Aorta (tissue), 5 donors: ENCODE measurements around the gene SCAMP4. TPM values are rescaled to one million over a fixed set of nuclear protein-coding genes. Genes with fewer than 3 reads are reported as not detected.
A peak's percentile ranks its signal among the peaks of the same experiment; 100 is the strongest.
"Not testable (repeated sequence)": the region's sequence is repeated elsewhere in the genome, so short reads cannot be mapped to it uniquely, and the experiment has no call there.

Source experiments
- ATAC-seq: fragments of 200-7000 bp; cut with Tn5 transposase; one replicate; pipeline ENCODE4 v1.9.1; 2022; ENCODE audit warnings: moderate library complexity; ENCODE audit not compliant: low FRiP score
- DNase-seq, 2 donors: peaks; one replicate each; pipeline ENCODE4 v3.0.0-alpha.2; 2020
- H3K27ac ChIP-seq, 2 donors: one replicate each; pipeline ENCODE4 v1.5.1; 2013; ENCODE audit warnings: low read length in 2 of 2, mild to moderate bottlenecking in 2 of 2, moderate library complexity in 2 of 2, control low read depth in 1 of 2, inconsistent platforms in 1 of 2, low read depth in 1 of 2
- H3K27me3 ChIP-seq, 2 donors: one replicate each; pipeline ENCODE4 v1.6.1; 2013; ENCODE audit warnings: control low read depth in 1 of 2, low read length in 1 of 2, mild to moderate bottlenecking in 1 of 2, moderate library complexity in 1 of 2; ENCODE audit not compliant: insufficient read depth in 2 of 2, control insufficient read depth in 1 of 2
- H3K36me3 ChIP-seq, 2 donors: one replicate each; pipeline ENCODE4 v1.6.1; 2013; ENCODE audit warnings: control low read depth in 1 of 2, low read length in 1 of 2, mild to moderate bottlenecking in 1 of 2; ENCODE audit not compliant: insufficient read depth in 2 of 2, control insufficient read depth in 1 of 2
- H3K4me1 ChIP-seq, 2 donors: one replicate each; pipeline ENCODE4 v1.6.1; 2013; ENCODE audit warnings: low read length in 2 of 2, control low read depth in 1 of 2, mild to moderate bottlenecking in 1 of 2, moderate library complexity in 1 of 2; ENCODE audit not compliant: insufficient read depth in 2 of 2, control insufficient read depth in 1 of 2
- H3K4me3 ChIP-seq, 2 donors: one replicate each; pipeline ENCODE4 v1.5.1; 2013; ENCODE audit warnings: low read length in 2 of 2, control low read depth in 1 of 2, mild to moderate bottlenecking in 1 of 2
- H3K9me3 ChIP-seq: one replicate; pipeline ENCODE4 v1.6.1; 2013; ENCODE audit warnings: mild to moderate bottlenecking, low read length; ENCODE audit not compliant: control insufficient read depth
- WGBS, 2 donors: extraction: QIAGEN DNeasy Blood & Tissue Kit; methylation state at CpG; one replicate each; pipeline ENCODE4 v1.1.7; 2013; 5-methylcytosine and 5-hydroxymethylcytosine counted together
- intact Hi-C, 2 donors: fragments of 100-400 bp; cut with DNase I; formaldehyde crosslinking; loops; one replicate each; pipeline versions ENCODE4 v1.14.2 to v1.15.0; 2022
- polyA plus RNA-seq, 2 donors: library from polyadenylated mRNA; stranded (reverse); fragments of 200-250 nt; gene quantifications; one replicate each; pipeline ENCODE4 v1.2.3, GENCODE V29; 2013
- total RNA-seq, 2 donors: library from RNA; stranded (reverse); fragmentation: NEBNext Ultra II Directional; extraction: Animal tissue kit (Norgen Biotek cat#: 25700); gene quantifications; one replicate each; pipeline ENCODE4 v1.2.1, GENCODE V29; 2021
- donor health status: healthy with polysubstance abuse.
- donor health status: Bipolar disorder and iron deficiency.
- donor health status: DM: no; HTN: no; CAD: no.
- donor health status: DM: no; HTN: no; CAD: no.
- donor health status: DM: yes; HTN: yes; CAD: no.

Gene SCAMP4
- total and polyA plus RNA-seq, 4 donors = 10.1 to 49.6 (median 29.0) TPM

DNA sequence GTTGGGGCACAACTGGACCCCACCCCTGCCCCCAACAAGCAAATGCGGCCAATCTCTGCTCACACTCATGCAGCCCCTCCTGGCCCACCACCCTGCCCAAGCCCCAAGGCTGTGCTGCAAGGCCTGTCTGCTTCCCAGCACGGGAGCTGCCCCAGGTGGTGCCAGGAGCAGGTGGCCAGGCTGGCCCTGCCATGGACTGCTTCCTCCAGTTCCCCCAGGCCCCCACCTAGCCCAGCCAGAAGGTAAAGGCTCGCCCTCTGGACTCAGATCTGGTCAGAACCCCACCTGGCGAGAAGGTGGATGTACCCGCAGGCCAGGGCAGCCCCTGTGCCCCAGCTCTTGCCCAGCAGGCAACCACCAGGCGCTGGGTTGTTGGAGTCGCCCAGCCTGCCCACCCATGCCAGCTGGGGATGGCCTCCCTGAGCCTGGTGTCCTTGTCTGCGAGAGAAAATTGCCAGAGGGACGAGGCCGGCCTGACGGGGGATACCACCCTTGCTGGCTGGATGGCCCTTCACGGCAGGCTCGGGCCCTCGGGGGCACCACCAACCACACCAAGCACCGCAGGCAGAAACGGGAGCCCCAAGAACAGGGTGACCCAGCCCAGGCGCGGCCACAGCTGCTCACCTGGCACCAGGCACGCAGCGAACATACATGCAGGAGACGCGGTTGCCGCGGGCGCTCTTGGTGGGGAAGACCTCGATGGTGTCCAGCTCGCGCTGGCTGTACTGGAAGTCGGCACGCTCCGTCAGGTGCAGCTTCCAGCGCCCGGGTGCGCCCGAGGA, 24.4 kb upstream of the SCAMP4 start:
- no peak overlapping the region for H3K4me3 ChIP-seq

DNA sequence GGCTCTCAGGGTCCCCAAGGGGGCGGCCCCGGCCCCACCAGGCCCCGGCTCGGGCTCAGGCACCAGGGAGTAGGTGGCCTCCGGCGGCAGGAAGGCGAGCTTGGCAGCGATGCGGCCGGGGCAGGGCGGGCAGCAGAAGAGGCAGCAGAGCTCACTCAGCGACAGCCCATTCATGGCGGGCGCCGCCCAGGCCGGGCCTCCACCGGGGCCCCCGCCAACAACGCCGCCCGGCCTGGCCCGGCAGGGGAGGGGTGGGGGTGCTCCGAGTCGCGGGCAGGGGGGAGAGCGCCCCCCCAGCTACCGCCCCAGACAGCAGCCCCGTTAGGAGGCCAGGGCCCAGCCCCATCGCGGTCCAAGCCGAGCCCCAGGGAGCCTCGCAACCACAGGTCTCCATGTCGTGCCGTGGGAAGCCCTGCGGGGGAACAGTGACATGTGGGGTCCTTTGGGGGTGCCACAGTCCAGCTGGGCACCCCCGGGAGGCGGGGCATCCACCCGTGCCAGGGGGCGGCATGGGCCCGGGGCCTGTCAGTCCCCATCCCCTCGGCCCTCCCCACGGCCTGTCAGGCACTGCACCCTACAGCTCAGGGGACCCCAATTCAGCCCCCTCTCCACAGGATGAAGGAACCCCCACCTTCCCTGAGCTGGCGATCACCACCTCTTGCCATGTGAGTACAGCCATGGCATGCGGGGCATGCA, 23.7 kb upstream of the SCAMP4 start:
- intact Hi-C loops, H3K27me3 ChIP-seq, ATAC-seq, H3K4me3 ChIP-seq, H3K9me3 ChIP-seq, H3K36me3 ChIP-seq, H3K4me1 ChIP-seq, H3K27ac ChIP-seq, DNase-seq: not testable (repeated sequence)
- 81 to 82% methylated on average over 24 to 44 of the region's 44 CpGs for WGBS, 2 donors

More for the DNA sequence above, 24.4 kb upstream of the SCAMP4 start:
- no peaks in the 10 kb centered on the region for H3K4me1 ChIP-seq
- intact Hi-C loops = no loop called here
- no peaks in the 10 kb centered on the region for H3K27me3 ChIP-seq
- no peaks in the 10 kb centered on the region for H3K36me3 ChIP-seq
- no peaks in the 10 kb centered on the region for H3K9me3 ChIP-seq
- 89% methylated on average over 27 to 35 of the region's 35 CpGs for WGBS, 2 donors
- DNase-seq (no peak), ATAC-seq (no peak)
- no peak overlapping the region for H3K27ac ChIP-seq

DNA sequence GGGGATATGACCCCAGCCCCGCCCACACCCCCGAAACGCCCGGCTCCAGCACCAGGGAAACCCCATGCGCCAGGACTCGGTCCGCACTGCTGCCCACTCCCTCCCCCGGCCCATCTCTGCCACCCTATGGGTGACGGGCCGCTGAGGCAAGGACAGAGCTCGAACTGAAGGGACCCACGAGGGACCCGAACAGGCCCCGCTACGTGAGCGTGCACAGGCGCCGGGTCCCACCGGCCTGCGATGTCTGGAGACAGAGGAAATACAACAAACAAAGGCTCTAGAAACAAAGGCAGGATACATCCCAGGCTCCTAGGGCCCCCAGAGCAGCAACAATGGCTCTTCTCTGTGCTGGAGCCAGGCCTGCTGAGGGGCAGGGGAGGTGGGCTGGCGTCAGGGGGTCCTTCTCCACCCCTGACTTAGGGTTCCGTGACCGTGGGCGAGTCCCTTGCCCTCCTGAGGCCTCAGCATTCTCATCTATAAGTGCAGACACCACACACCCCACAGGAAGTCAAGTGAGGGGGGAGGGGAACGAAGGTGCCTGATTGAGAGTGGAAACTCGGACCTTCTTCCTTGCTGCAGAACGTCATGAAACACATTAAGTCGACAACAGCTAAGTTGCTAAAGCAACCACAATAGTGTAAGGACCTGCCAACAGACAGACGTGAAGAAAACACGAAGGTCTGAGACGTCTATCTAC, 23.0 kb upstream of the SCAMP4 start:
- Histone ChIP-seq H3K27ac (no peak overlapping the region), H3K9me3 (no peaks in the 10 kb centered on the region), H3K27me3 (no peaks in the 10 kb centered on the region), H3K36me3 (no peaks in the 10 kb centered on the region), H3K4me1 (no peaks in the 10 kb centered on the region), H3K4me3 (no peak overlapping the region)
- intact Hi-C loops = no loop called here
- ATAC-seq (peak; percentile 4), DNase-seq (no peak)
- WGBS, 2 donors = 76 to 79% methylated on average over 31 of the region's 31 CpGs

DNA sequence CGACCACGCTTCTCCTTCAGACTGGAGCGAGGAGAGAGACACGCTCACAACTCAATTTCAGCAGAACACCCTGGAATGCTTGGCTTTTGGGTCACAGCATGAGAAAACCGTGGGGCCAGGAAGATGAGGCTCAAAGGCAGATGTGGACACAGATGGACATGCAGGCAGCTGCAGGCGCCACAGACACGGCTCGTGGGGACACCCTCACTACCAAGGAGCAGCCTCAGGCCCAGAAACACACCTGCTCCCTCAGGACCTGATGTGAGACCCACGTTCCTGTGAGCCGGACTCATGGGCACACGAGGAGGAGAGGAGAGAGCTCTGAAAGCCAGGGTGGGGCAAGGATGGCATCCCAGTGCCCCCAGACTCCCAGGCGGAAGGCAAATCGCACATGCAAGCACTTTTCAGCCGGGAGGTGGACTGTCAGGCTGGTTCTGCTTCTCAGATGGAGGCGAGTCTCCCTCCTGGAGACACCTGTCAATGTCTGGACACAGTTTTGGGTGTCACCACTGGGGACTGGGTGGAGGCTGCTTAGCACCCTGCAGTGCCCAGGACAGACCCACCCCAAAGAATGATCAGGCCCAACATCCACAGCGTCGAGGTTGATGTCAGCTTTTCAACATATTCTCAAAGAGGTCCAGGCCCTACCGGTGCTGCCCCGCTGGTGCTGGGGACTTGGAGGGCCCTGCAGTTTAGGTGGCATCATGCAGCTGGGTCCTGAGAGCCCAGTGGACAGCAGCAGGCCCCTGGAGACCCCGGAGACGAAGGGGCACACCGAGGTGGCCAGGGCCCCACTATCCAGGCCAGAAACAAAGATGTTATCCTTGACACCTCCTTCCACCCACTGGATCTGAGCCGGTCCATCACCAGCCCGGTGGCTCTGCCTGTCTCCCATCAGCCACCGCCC, 22.2 kb upstream of the SCAMP4 start:
- WGBS, 2 donors = 71 to 76% methylated on average over 25 of the region's 25 CpGs
- Histone ChIP-seq H3K9me3 (no peaks in the 10 kb centered on the region), H3K4me3 (no peak overlapping the region), H3K27me3 (no peaks in the 10 kb centered on the region), H3K36me3 (no peaks in the 10 kb centered on the region), H3K4me1 (no peaks in the 10 kb centered on the region), H3K27ac (no peak overlapping the region)
- DNase-seq = no peak
- no peak for ATAC-seq
- intact Hi-C loops = no loop called here

- Histone ChIP-seq H3K4me3 (peak overlapping the region in 1 of 2 donors; percentile 88), H3K9me3 (no peaks in the 10 kb centered on the region), H3K27me3 (no peaks in the 10 kb centered on the region), H3K36me3 (no peaks in the 10 kb centered on the region), H3K27ac (no peak overlapping the region), H3K4me1 (no peaks in the 10 kb centered on the region)
- intact Hi-C loops = no loop called here
- ATAC-seq (no peak), DNase-seq (no peak)
- 20 to 26% methylated on average over 8 of the region's 8 CpGs for WGBS, 2 donors
Measured at GRCh38 chr19:1883784-1884183, 21.4 kb upstream of the SCAMP4 start.

- no peaks in the 10 kb centered on the region for H3K4me1 ChIP-seq
- peak overlapping the region; percentile 35 to 88 for H3K4me3 ChIP-seq
- no peak overlapping the region for H3K27ac ChIP-seq
- no peaks in the 10 kb centered on the region for H3K27me3 ChIP-seq
- no peak for DNase-seq
- intact Hi-C loops = no loop called here
- WGBS, 2 donors = 4% methylated on average over 11 of the region's 11 CpGs
- no peaks in the 10 kb centered on the region for H3K9me3 ChIP-seq
- H3K36me3 ChIP-seq = no peaks in the 10 kb centered on the region
- no peak for ATAC-seq
Measured at GRCh38 chr19:1884291-1884718, 20.9 kb upstream of the SCAMP4 start.

GRCh38 chr19:1884719-1885334, 20.4 kb upstream of the SCAMP4 start:
- Histone ChIP-seq H3K27ac (peak overlapping the region in 1 of 2 donors; percentile 53), H3K9me3 (no peaks in the 10 kb centered on the region), H3K4me3 (peak overlapping the region; percentile 35 to 88), H3K27me3 (no peaks in the 10 kb centered on the region), H3K4me1 (no peaks in the 10 kb centered on the region), H3K36me3 (no peaks in the 10 kb centered on the region)
- intact Hi-C loops = no loop called here
- DNase-seq = no peak
- WGBS, 2 donors = 0% methylated on average over 29 to 56 of the region's 56 CpGs
- no peak for ATAC-seq
